OCI-LY1 (cell line): ENCODE results near the gene LIPT2.

Source experiments
- CTCF ChIP-seq: fragments of 200-600 bp; sonication (generic), shearing (Covaris generic); IDR thresholded peaks from 2 replicates; pipeline ENCODE4 v1.5.1; 2017; ENCODE audit warnings: mild to moderate bottlenecking, antibody characterized with exemption, low read length, moderate library complexity, mixed read lengths
- EZH2 ChIP-seq: fragments of 200-600 bp; sonication (generic), shearing (Covaris generic); IDR thresholded peaks from 2 replicates; pipeline ENCODE4 v1.8.0; 2017; ENCODE audit warnings: borderline replicate concordance, mixed run types, mild to moderate bottlenecking, antibody characterized with exemption, low read length, moderate library complexity, mixed read lengths

- TF ChIP-seq CTCF (no peak), EZH2 (no peak)
Observed at GRCh38 chr11:74492084-74492483, 1.4 kb downstream of the LIPT2 start.
